Prostate gland (tissue), 2 donors: ENCODE data around the gene TASP1.

Experiments
- POLR2A ChIP-seq: fragments of 450-650 bp; IDR thresholded peaks from one replicate; pipeline ENCODE4 v1.6.1; 2016; ENCODE audit warnings: antibody characterized with exemption, mild to moderate bottlenecking
- TF ChIP-seq, protein P1 (sequence below), 4 experiments: fragments of 200-600 bp in 2 of 4; fragments of 450-650 bp in 2 of 4; sonication (generic) in 2 of 4; IDR thresholded peaks; 1 replicate in 3 of 4; 2 replicates in 1 of 4; pipeline ENCODE4 v1.5.1; 2016 to 2019; ENCODE audit warnings: antibody characterized with exemption in 4 of 4, mild to moderate bottlenecking in 2 of 4, moderate library complexity in 2 of 4

DNA sequence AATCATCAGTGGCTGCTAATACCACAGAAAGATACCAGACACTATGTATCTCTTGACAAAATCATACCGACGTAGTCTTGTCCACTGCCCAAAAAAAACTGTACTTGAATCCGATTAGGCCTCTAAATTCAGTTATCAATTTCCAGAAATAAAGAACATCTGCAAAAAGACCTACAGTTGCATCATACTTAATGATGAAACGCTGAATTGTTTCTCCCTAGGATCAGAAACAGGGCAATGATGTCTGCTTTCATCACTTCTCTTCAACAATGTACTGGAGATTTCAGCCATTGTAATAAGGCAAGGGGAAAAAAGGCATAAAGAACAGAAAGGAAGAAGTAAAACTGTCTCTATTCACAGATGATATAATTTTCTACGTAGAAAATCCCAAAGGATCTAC, 152.0 kb downstream of the TASP1 start:
- no peak for TF ChIP-seq POLR2A
- TF ChIP-seq, protein P1, sequence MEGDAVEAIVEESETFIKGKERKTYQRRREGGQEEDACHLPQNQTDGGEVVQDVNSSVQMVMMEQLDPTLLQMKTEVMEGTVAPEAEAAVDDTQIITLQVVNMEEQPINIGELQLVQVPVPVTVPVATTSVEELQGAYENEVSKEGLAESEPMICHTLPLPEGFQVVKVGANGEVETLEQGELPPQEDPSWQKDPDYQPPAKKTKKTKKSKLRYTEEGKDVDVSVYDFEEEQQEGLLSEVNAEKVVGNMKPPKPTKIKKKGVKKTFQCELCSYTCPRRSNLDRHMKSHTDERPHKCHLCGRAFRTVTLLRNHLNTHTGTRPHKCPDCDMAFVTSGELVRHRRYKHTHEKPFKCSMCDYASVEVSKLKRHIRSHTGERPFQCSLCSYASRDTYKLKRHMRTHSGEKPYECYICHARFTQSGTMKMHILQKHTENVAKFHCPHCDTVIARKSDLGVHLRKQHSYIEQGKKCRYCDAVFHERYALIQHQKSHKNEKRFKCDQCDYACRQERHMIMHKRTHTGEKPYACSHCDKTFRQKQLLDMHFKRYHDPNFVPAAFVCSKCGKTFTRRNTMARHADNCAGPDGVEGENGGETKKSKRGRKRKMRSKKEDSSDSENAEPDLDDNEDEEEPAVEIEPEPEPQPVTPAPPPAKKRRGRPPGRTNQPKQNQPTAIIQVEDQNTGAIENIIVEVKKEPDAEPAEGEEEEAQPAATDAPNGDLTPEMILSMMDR (IDR thresholded peaks at IDR 0.05), result no peak
